ENCODE results near the gene KCNMB2.

KCNMB2 gene

GRCh38 chr3:178705925-178706324, 169.7 kb downstream of the KCNMB2 start:
- no peak for TF ChIP-seq CTCF (IDR thresholded peaks at IDR 0.05; ENCODE audit: control insufficient read depth, insufficient read depth, low read depth, low read length, missing control alignments)
- DNase-seq (ENCODE audit: low read depth), result peak; percentile 55

DNA sequence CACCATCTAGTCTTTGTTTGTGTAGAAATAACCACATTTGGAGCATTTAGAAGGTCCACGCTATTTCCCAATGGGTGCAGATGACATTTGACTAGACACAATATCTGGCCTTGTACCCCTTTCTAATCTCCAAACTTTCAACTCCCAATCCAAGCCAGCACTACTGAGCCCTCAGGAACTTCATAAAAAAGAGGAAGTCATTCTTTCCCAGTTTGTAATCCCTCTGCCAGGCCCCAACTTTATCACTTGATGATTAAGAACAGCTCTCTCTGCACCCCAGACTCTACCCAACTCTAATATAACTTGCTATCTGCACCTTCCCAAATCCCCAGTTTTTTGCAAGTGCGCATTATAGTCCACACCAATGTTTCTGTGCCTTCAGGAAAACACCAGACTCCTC, 170.2 kb downstream of the KCNMB2 start:
- no peak overlapping the region for H3K4me3 ChIP-seq (ENCODE audit: control insufficient read depth, low read depth, low read length)
- no peak for DNase-seq (ENCODE audit: low read depth)
- no peak for TF ChIP-seq CTCF (IDR thresholded peaks at IDR 0.05; ENCODE audit: control insufficient read depth, insufficient read depth, low read depth, low read length, missing control alignments)

More at GRCh38 chr3:178705925-178706324, 169.7 kb downstream of the KCNMB2 start:
- H3K4me3 ChIP-seq (ENCODE audit: control insufficient read depth, low read depth, low read length), result no peak overlapping the region

DNA sequence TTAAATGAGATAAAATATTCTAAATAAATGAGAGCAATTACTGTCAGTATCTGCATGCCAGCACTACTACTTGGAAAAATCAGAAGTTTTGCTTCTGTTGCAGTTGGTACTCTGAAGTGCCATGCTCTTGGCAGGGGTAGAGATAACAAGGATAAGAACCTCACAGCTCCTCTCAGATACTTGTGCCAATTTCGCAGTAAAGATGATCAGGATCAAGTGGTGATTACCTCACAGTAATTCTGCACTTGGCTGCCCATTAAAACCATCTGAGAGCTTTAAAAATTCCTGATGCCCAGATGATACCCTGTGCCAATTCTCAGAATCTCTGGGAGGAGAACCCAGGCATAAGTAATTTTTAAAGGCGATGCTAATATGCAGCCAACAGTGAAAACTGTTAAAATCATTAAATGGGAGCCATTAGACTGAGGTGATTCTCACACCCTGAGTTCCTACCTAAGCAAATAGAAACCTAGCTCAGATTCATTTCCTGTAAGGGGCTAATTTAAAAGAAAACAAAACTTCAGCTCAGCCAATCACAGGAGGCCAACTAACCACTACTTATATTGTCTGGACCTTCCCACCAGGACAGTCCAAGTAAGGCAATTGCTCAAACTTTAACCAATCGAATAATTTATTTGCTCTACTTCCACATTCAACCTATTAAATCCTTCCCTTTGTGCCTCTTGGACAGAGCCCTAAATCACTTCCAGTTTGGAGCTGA, 171.2 kb downstream of the KCNMB2 start:
- H3K4me3 ChIP-seq (ENCODE audit: control insufficient read depth, low read depth, low read length), result no peak overlapping the region
- TF ChIP-seq CTCF (IDR thresholded peaks at IDR 0.05; ENCODE audit: control insufficient read depth, insufficient read depth, low read depth, low read length, missing control alignments), result no peak
- no peak for DNase-seq (ENCODE audit: low read depth)

GRCh38 chr3:178709051-178709450, 172.8 kb downstream of the KCNMB2 start:
- H3K4me3 ChIP-seq (ENCODE audit: control insufficient read depth, low read depth, low read length), result no peak overlapping the region
- TF ChIP-seq CTCF (IDR thresholded peaks at IDR 0.05; ENCODE audit: control insufficient read depth, insufficient read depth, low read depth, low read length, missing control alignments), result no peak
- DNase-seq (ENCODE audit: low read depth), result no peak

- no peak for TF ChIP-seq CTCF (IDR thresholded peaks at IDR 0.05; ENCODE audit: control insufficient read depth, insufficient read depth, low read depth, low read length, missing control alignments)
- no peak for DNase-seq (ENCODE audit: low read depth)
- H3K4me3 ChIP-seq (ENCODE audit: control insufficient read depth, low read depth, low read length), result no peak overlapping the region
Measured at GRCh38 chr3:178711753-178712152, 175.5 kb downstream of the KCNMB2 start.

- no peak overlapping the region for H3K4me3 ChIP-seq (ENCODE audit: control insufficient read depth, low read depth, low read length)
- no peak for DNase-seq (ENCODE audit: low read depth)
- no peak for TF ChIP-seq CTCF (IDR thresholded peaks at IDR 0.05; ENCODE audit: control insufficient read depth, insufficient read depth, low read depth, low read length, missing control alignments)
Measured at GRCh38 chr3:178712247-178712646, 176.0 kb downstream of the KCNMB2 start.
